ENCODE data around the gene AZU1.

- TF ChIP-seq, protein P1, sequence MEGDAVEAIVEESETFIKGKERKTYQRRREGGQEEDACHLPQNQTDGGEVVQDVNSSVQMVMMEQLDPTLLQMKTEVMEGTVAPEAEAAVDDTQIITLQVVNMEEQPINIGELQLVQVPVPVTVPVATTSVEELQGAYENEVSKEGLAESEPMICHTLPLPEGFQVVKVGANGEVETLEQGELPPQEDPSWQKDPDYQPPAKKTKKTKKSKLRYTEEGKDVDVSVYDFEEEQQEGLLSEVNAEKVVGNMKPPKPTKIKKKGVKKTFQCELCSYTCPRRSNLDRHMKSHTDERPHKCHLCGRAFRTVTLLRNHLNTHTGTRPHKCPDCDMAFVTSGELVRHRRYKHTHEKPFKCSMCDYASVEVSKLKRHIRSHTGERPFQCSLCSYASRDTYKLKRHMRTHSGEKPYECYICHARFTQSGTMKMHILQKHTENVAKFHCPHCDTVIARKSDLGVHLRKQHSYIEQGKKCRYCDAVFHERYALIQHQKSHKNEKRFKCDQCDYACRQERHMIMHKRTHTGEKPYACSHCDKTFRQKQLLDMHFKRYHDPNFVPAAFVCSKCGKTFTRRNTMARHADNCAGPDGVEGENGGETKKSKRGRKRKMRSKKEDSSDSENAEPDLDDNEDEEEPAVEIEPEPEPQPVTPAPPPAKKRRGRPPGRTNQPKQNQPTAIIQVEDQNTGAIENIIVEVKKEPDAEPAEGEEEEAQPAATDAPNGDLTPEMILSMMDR (IDR thresholded peaks at IDR 0.05; ENCODE audit: low read depth, low read length, poor library complexity, severe bottlenecking) = no peak
- TF ChIP-seq EZH2phosphoT487 (IDR thresholded peaks at IDR 0.05; ENCODE audit: borderline replicate concordance, low read length) = no peak
Measured at GRCh38 chr19:824885-825284, 2.8 kb upstream of the AZU1 start.
